Heart left ventricle (tissue), 13 donors: Measurements from ENCODE around the gene UPF2.

Source experiments
- CTCF ChIP-seq, 12 donors: fragments of 200-600 bp; sonication (generic) in 4 of 12; IDR thresholded peaks; one replicate each; pipeline versions ENCODE4 v1.5.0 to v1.8.0; 2018 to 2022; ENCODE audit warnings: antibody characterized with exemption in 12 of 12, mild to moderate bottlenecking in 5 of 12
- POLR2A ChIP-seq, 2 donors: fragments of 450-650 bp; IDR thresholded peaks; one replicate each; pipeline ENCODE4 v1.6.1; 2017; ENCODE audit warnings: antibody characterized with exemption in 2 of 2, mild to moderate bottlenecking in 2 of 2, moderate library complexity in 2 of 2
- donor health status: ischemic (EF 13 %, LVEDD 7.1; RV severe dilation, severe dysfunction).
- donor health status: DM: no; HTN: yes; CAD: no.
- donor health status: DM: no; HTN: no; CAD: no.
- donor health status: ischemic (EF 25% LVEDD 6.9; RV normal size, moderate dysfunction).
- donor health status: ischemic (EF 25% LVEDD 5.7; RV mildly dilated, moderate dysfunction).
- donor health status: ischemic (EF 35%, LVEDD 5.7; RV mildly dilated, moderate dysfunction).
- donor health status: nonischemic (EF 11% LVEDD 7.7; RV severe dilation, severe dysfunction).
- donor health status: DM: yes; HTN: yes; CAD: no.
- donor health status: PGD.
- donor health status: ischemic (EF 29% LVEDD 5.4; RV normal size, mild dysfunction).
- donor health status: nonischemic (EF 23%, LVEDD 6.1; RV moderate dilation, normal function).

GRCh38 chr10:11902646-11903045 lies 140.0 kb downstream of the UPF2 start:
- TF ChIP-seq CTCF (IDR thresholded peaks at IDR 0.05) (no peak), POLR2A (IDR thresholded peaks at IDR 0.05) (no peak)
